Ascending aorta (tissue), 2 donors: ENCODE data around the gene METTL24. TPM values are rescaled to one million over a fixed set of nuclear protein-coding genes. Genes with fewer than 3 reads are reported as not detected.
"Not testable (repeated sequence)": the region's sequence is repeated elsewhere in the genome, so short reads cannot be mapped to it uniquely, and the experiment has no call there.

Experiments
- DNase-seq, 2 donors: peaks; one replicate each; pipeline ENCODE4 v3.0.0-alpha.2; 2019; ENCODE audit warnings: low spot score in 2 of 2
- H3K27ac ChIP-seq, 2 donors: fragments of 200-600 bp; sonication (generic); one replicate each; pipeline ENCODE4 v1.5.1; 2016 to 2017; ENCODE audit warnings: mild to moderate bottlenecking in 1 of 2
- H3K27me3 ChIP-seq: fragments of 200-600 bp; sonication (generic); one replicate; pipeline ENCODE4 v1.5.1; 2017
- H3K36me3 ChIP-seq, 2 donors: fragments of 200-600 bp; sonication (generic); one replicate each; pipeline ENCODE4 v1.5.1; 2016
- H3K4me1 ChIP-seq, 2 donors: fragments of 200-600 bp; sonication (generic); one replicate each; pipeline ENCODE4 v1.5.1; 2016 to 2017; ENCODE audit warnings: mild to moderate bottlenecking in 1 of 2
- H3K4me3 ChIP-seq, 2 donors: fragments of 200-600 bp; sonication (generic); one replicate each; pipeline ENCODE4 v1.5.1; 2016 to 2017; ENCODE audit warnings: mild to moderate bottlenecking in 1 of 2
- H3K9me3 ChIP-seq, 2 donors: fragments of 200-600 bp; sonication (generic); one replicate each; pipeline ENCODE4 v1.5.1; 2016
- CTCF ChIP-seq, 3 experiments: fragments of 200-600 bp in 2 of 3; fragments of 450-650 bp in 1 of 3; sonication (generic) in 2 of 3; IDR thresholded peaks; one replicate each; pipeline ENCODE4 v1.5.1; 2016 to 2019; ENCODE audit warnings: antibody characterized with exemption in 3 of 3, mild to moderate bottlenecking in 1 of 3, moderate library complexity in 1 of 3
- intact Hi-C: fragments of 100-400 bp; cut with DNase I; formaldehyde crosslinking; loops from one replicate; pipeline ENCODE4 v1.15.1; 2023
- total RNA-seq: library from RNA; depleted of rRNA; stranded (reverse); fragments of >200 nt; gene quantifications from one replicate; pipeline ENCODE4 v1.1.0, GENCODE V29; 2016

The METTL24 gene
- total RNA-seq, 1 donor from 2014 or later, result 2.0 TPM

GRCh38 chr6:110307368-110307767 is 50.8 kb downstream of the METTL24 start:
- DNase-seq, result no peak
- intact Hi-C loops, result no loop called here
- Histone ChIP-seq H3K36me3 (no peaks in the 10 kb centered on the region), H3K9me3 (no peaks in the 10 kb centered on the region), H3K27me3 (no peaks in the 10 kb centered on the region), H3K4me1 (no peaks in the 10 kb centered on the region), H3K27ac (no peak overlapping the region), H3K4me3 (no peak overlapping the region)
- no peak for TF ChIP-seq CTCF (IDR thresholded peaks at IDR 0.05)

DNA sequence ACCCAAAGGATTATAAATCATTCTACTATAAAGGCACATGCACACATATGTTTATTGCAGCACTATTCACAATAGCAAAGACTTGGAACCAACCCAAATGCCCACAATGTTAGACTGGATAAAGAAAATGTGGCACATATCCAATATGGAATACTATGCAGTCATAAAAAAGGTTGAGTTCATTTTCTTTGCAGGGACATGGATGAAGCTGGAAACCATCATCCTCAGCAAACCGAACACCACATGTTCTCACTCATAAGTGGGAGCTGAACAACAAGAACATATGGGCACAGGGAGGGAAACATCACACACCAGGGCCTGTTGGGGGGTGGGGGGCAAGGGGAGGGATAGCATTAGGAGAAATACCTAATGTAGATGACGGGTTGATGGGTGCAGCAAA is 52.3 kb downstream of the METTL24 start:
- H3K9me3 ChIP-seq, H3K4me1 ChIP-seq, H3K4me3 ChIP-seq, H3K36me3 ChIP-seq, H3K27ac ChIP-seq, intact Hi-C loops, DNase-seq, H3K27me3 ChIP-seq: not testable (repeated sequence)

- H3K4me1 ChIP-seq, intact Hi-C loops, H3K4me3 ChIP-seq, DNase-seq, H3K27ac ChIP-seq, H3K27me3 ChIP-seq, H3K36me3 ChIP-seq, H3K9me3 ChIP-seq: not testable (repeated sequence)
Measured at GRCh38 chr6:110303692-110304091, 54.5 kb downstream of the METTL24 start.

GRCh38 chr6:110298916-110299315 is 59.2 kb downstream of the METTL24 start:
- no peak overlapping the region for H3K27ac ChIP-seq
- H3K9me3 ChIP-seq, result no peaks in the 10 kb centered on the region
- no peaks in the 10 kb centered on the region for H3K36me3 ChIP-seq
- no peak for DNase-seq
- no peaks in the 10 kb centered on the region for H3K4me1 ChIP-seq
- H3K4me3 ChIP-seq, result no peak overlapping the region
- no peak for TF ChIP-seq CTCF (IDR thresholded peaks at IDR 0.05)
- H3K27me3 ChIP-seq, result no peaks in the 10 kb centered on the region
- intact Hi-C loops, result no loop called here

DNA sequence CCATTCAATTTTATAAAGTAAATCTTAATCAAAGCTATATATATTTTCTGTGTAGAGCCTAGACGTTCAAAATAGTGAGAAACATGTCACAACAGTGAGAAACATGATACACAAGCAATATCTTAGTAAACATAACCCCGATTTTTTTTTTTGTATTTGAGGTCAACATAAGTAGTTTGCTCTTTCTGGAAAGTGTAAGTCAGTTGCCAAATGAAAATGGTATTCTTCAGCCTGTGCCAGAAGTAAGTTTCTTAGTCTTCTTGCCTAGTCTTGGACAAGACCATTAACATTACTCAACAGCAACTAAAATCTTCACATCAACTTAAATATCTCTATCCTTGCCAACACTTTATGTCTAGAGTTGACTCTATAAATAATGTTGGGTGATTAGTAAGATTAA is 59.7 kb downstream of the METTL24 start:
- no peaks in the 10 kb centered on the region for H3K4me1 ChIP-seq
- no peaks in the 10 kb centered on the region for H3K9me3 ChIP-seq
- H3K27ac ChIP-seq, result no peak overlapping the region
- H3K27me3 ChIP-seq, result no peaks in the 10 kb centered on the region
- H3K36me3 ChIP-seq, result no peaks in the 10 kb centered on the region
- intact Hi-C loops, result no loop called here
- no peak for DNase-seq
- no peak overlapping the region for H3K4me3 ChIP-seq
- no peak for TF ChIP-seq CTCF (IDR thresholded peaks at IDR 0.05)

GRCh38 chr6:110296241-110297025 is 61.7 kb downstream of the METTL24 start:
- Histone ChIP-seq H3K4me1 (no peaks in the 10 kb centered on the region), H3K36me3 (no peaks in the 10 kb centered on the region), H3K4me3 (no peak overlapping the region), H3K9me3 (no peaks in the 10 kb centered on the region), H3K27me3 (no peaks in the 10 kb centered on the region), H3K27ac (no peak overlapping the region)
- intact Hi-C loops, result no loop called here
- TF ChIP-seq CTCF (IDR thresholded peaks at IDR 0.05), result no peak
- no peak for DNase-seq
